GM10266 (cell line): ENCODE data around the gene GATAD1.
"Not testable (repeated sequence)": the region's sequence is repeated elsewhere in the genome, so short reads cannot be mapped to it uniquely, and the experiment has no call there.

ENCODE experiments used
- DNase-seq: peaks from one replicate; pipeline ENCODE4 v3.0.0; 2012; ENCODE audit errors: extremely low spot score
- TF ChIP-seq, protein P1 (sequence below): IDR thresholded peaks from 2 replicates; pipeline ENCODE4 v1.5.1; 2012; ENCODE audit warnings: mild to moderate bottlenecking, low read depth; ENCODE audit not compliant: control insufficient read depth, insufficient read depth; ENCODE audit errors: missing control alignments

The GATAD1 gene

DNA sequence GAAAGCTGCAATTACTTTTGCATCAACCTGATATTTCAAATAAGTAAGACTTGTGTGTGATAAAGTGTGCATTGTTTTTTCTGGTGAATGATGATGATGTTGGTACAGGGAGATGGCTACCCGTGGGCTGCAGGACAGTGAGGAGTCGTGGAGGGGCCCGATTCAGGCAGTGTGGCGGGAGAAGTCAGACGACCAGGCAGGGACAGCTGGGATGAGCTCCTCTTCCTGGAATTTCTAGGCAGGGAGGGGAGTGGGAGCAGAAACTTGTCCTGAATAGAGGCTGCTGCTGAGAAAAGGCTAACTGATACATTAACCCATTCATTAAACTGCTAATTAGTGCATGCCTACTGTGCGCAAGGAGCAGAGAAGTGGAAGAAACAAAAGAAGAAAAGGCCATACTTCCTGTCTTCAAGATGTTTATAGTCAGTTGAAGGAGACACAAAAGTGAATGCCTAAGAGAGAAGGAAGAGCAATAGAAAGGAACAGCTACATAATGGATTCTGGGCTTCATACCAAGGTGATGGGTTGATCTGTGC, 9.3 kb upstream of the GATAD1 start:
- DNase-seq, result no peak
- TF ChIP-seq, protein P1, sequence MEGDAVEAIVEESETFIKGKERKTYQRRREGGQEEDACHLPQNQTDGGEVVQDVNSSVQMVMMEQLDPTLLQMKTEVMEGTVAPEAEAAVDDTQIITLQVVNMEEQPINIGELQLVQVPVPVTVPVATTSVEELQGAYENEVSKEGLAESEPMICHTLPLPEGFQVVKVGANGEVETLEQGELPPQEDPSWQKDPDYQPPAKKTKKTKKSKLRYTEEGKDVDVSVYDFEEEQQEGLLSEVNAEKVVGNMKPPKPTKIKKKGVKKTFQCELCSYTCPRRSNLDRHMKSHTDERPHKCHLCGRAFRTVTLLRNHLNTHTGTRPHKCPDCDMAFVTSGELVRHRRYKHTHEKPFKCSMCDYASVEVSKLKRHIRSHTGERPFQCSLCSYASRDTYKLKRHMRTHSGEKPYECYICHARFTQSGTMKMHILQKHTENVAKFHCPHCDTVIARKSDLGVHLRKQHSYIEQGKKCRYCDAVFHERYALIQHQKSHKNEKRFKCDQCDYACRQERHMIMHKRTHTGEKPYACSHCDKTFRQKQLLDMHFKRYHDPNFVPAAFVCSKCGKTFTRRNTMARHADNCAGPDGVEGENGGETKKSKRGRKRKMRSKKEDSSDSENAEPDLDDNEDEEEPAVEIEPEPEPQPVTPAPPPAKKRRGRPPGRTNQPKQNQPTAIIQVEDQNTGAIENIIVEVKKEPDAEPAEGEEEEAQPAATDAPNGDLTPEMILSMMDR, result no peak

DNA sequence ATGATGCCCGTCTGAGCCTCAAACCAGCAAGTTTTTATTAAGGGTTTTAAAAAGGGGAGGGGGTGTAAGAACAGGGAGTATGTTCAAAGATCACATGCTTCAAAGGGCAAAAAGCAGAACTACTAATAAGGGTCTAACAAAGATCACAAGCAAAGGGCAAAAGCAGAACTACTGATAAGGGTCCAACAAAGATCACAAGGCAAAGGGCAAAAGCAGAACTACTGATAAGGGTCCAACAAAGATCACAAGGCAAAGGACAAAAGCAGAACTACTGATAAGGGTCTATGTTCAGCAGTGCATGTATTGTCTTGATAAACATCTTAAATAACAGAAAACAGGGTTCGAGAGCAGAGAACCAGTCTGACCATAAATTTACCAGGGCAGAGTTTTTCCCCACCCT, 4.6 kb upstream of the GATAD1 start:
- DNase-seq, result not testable (repeated sequence)

DNA sequence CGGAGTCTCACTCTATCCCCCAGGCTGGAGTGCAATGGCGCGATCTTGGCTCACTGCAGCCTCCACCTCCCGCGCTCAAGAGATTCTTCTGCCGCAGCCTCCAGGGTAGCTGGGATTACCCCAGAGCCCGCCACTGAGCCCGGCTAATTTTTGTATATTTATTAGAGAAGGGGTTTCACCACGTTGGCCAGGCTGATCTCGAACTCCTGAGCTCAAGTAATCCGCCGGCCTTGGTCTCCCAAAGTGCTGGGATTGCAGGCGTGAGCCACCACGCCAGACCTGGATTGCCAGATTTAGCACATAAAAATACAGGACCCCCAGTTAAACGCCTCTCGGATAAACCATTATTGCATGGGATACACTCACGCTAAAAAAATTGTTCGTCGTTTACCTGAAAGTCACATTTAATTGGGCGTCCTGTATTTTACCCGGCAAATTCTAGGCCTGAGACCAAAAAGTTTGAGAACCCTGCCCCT, 375 bp upstream of the GATAD1 start:
- TF ChIP-seq, protein P1, result no peak
- no peak for DNase-seq

DNA sequence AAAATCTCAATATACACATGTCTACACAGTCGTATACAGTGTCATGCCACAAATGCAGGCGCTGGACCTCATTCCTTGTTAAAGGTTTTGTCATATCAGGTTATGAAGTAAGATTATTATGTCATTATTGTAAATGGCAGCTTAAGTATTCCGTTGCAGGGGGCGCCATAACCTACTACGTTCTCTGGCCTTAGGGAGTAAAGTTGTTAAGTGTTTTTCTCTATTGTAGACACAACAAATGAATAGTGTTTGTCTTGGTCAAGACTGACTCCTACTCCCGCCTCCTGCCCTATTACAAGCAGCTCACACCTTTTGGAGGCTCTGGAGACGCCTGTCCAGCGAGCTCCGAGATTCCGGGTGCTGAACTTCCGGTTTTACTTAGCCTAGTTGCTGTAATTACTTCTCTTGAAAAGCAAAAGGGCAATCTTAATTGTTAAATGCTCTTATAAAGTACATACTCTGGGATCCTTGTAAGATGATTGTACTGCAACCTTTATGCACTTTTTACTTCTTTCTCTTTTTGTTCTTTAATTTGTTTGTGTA, 994 bp downstream of the GATAD1 start:
- TF ChIP-seq, protein P1, result peak; percentile 34
- DNase-seq, result peak; percentile 48

DNA sequence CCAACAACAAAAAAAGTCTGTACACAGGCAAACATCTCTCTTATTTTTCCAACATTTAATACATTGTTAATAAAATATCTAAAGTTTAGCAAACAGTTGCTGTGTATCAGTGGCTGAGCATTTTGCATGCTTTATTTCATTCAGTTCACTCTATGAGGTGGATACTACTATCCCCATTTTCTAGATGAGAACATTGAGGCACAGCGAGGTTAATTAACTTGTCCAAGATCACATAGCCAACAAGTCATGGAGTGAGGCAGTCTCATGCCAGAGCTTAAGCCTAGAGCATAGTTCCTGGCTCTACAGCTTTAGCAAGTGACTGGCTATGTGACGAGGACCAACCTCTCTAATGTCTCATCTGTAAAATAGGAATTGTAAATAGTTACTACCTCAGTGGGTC, 4.4 kb downstream of the GATAD1 start:
- no peak for DNase-seq
- TF ChIP-seq, protein P1, result no peak

DNA sequence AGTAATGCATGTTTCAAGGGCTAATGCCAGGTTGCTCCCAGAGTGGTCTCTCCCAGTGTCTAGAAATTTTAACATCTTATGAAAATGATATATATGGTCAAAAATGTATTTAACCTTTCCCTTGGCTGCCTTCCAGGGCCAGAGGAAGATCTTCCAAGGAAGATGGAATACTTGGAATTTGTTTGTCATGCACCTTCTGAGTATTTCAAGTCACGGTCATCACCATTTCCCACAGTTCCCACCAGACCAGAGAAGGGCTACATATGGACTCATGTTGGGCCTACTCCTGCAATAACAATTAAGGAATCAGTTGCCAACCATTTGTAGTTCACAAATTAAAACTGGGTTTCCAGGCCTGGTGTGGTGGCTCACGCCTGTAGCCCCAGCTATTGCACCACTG, 9.0 kb downstream of the GATAD1 start:
- DNase-seq, result no peak
- TF ChIP-seq, protein P1, result no peak

DNA sequence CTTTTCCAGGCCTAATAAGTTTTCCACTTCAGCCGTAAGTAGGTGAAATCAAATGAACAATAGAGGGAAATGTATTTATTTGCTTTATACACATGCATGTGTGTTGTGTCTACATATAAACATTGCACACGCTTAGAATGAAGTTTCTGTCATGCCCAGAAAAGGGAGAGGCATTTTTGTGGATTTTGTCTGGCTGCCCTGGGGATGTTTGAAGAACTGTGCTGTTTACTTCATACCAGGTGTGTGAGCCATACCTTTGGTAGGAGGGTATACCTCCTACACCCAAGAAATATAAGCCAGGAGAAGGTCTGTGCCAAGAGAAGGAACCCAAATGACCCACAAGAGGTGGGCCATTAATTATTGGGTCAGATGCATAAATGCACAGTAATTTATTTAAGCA, 12.8 kb downstream of the GATAD1 start:
- no peak for DNase-seq
- TF ChIP-seq, protein P1, result no peak

DNA sequence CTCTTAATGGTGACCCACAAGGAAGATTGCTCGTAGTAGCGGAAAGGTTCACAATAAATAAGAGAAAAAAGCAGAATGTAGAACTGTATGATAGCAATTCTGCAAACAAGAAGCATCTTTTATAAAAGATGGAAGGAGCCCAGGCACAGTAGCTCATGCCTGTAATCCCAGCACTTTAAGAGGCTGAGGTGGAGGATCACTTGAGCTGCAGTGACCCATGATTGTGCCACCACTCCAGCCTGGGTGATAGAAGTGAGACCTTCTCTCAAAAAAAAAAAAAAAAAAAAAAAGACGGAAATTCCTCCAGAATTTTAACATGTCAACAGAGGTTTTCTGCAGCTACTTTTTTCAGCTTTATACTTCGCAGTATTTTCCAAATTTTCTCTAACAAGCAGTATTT, 13.2 kb downstream of the GATAD1 start:
- no peak for DNase-seq
- TF ChIP-seq, protein P1, result no peak
